GM21447 (cell line): ENCODE measurements around the gene RFC1.
"Not testable (repeated sequence)": the region's sequence is repeated elsewhere in the genome, so short reads cannot be mapped to it uniquely, and the experiment has no call there.

Source experiments
- ATAC-seq: cut with Tn5 transposase; IDR thresholded peaks from one replicate; pipeline ENCODE4 v1.9.1; 2021; ENCODE audit not compliant: unreplicated experiment

Gene RFC1

DNA sequence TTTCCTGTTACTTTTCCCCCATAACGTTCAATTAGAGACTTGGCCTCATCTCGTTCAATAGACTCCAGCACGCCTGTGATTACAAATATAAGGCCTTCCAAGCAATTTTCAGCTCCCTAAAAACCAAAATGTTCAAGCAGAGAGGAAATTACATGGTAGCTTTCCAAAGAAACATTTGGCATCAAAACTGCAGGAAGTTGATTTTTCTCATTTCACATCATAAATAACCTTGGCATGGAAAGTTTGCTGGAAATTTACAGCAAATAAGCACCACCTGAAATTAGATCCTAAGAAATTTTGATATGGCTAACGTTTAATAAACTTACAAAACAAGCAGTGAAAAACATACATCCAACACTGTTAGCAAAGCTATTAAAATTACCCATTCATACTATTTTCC is 53.3 kb downstream of the RFC1 start:
- no peak for ATAC-seq

DNA sequence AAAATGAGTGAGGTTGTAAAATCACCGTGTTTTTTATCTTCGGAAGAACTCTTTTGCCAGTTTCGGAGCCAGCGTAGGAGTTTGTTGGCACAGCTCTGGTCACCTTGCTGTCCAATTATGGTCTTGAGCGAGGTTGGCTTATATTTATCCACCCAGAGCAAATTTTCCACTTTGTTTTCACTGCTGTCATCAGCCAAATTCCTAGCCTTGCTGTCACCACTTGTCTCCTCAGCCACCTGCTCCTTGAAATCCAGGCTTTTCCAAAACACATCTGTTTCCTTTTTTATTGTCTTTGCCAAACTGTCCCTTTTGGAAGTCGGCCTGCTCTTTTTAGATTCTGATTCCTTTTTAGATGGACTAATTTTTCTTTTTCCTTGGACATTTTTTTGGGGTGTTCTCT is 57.6 kb downstream of the RFC1 start:
- no peak for ATAC-seq

DNA sequence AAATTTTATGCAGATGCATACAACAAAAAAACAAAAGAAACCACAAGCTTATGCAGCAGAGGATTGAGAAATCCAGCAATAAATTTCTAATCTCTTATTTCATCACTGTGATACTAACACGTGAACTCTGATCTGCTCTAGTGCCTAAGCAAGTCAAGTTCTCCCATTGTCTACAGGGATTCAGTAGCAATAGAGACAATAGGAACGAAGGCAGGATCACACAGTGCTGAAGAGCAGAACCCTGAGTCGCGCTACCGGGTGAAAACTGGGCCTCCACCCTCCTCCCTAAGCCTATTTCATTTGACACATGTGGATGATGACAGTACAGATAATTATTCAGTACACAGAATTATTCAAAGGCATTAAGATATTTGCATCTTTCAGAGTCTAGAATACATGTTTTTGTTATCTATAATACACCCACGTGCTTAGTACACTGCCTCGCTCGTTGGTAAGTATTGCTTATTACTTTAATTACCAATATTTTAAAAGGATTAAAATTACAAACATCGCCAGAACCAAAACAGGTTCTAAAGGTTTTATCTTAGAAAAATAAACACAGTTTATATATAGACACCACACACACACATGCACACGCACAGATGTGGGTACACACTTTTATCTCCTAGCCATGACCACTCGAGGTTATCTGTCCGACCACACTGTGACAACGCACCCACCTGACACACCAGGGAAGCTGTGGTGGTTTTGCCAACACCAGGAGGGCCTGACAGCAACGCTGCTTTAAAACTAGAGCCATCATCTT is 60.1 kb downstream of the RFC1 start:
- ATAC-seq = no peak

DNA sequence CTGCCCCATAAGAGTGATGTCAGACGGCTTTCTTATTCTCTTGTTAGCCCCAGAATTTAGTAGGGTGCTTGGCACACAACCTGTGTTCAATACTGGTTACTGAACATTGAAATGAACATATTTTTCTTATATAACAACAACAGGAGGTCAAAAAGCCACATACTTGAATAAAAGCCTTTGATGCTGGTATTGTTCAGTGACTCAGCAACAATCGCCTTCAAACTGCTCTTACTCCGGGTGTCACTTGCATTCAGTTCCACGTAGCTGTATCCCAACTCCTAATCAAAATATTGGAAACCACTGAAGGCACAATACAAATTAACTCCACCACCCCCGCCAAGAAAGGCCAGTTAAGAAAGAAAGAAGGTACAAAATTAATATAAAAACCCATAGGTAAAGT is 61.5 kb downstream of the RFC1 start:
- ATAC-seq = no peak

DNA sequence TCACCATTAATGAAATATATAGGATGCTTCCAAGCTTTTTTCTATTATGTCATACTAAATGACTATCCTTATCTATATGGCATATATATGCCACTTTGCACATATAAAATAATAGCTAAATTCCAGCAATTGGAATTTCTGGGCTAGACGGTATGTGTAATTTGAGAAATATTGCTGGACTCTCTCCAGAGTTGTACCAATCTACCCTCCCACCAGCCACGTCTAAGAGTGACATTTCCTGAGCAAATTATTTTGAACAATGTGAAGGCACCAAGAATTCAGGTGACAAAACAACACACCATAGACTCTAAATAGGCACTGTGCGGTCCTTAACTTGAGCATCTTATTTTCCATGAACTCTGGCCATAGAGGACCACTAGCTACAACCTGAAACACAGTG is 62.3 kb downstream of the RFC1 start:
- ATAC-seq = no peak

DNA sequence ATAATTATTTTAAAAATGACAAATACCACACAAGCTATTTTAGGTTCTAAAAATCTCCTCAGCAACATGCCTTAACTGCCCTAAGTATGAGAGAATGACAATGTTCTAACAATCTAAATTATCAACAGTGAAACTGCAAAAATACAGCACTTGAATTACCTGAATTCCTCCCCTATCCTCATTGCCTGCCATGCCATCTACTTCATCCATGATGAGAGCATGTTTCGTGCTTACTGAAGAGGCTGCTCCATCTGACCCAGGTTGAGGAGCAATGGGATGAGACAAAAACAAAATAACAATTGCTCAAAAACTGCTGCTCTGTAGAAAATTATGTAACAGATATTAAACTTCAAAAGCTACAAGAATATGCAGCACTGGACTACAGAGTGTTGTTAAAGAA is 63.3 kb downstream of the RFC1 start:
- no peak for ATAC-seq

DNA sequence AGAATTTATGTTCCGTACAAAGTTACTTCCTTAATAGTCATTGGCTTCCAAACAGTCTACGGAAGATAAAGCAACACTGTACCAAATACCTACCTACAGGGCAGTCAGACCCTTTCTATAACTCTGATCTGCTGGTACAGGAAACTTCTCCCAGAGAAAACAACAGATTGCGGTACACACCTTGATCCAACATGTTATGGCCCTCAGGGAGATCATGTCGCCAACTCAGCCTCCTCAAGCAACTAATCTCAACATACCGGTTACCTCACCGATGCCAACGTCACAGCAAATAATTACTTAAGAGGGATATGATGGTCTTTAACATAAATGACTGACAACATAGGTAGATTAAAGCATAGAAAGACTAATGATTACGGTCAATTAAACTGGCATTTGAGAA is 70.4 kb downstream of the RFC1 start:
- no peak for ATAC-seq

DNA sequence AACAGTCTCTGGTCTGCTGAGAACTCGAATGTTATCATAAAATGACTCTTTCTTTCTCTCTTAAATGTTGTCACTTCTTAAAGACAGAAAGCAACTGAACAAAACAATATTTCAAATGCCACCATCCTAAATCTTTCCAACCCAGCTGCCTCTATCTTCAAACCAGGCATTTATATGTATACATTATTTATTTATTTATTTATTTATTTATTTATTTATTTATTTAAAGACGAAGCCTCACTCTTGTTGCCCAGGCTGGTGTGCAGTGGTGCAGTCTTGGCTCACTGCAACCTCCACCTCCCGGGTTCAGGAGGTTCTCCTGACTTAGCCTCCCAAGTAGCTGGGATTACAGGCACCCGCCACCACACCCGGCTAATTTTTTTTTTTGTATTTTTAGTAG is 73.7 kb downstream of the RFC1 start:
- not testable (repeated sequence) for ATAC-seq

DNA sequence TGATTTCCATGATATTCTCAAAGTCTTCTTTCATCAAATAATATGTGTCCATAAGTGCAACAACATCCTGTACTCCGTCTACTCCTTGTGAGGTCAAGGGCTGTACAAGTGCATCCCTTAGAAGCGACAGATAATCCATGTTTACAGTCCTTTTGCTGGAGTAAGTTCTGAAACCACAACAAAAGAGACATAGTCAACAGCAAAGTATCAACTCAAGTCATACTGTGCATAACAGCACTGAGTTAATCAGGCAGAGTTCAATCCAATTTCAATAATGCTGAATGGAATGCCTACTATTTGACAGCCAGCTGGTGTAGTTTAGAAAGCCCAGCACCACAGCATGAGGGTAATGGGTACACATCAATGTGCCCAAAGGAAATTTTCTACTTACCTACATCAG is 74.5 kb downstream of the RFC1 start:
- ATAC-seq = no peak

DNA sequence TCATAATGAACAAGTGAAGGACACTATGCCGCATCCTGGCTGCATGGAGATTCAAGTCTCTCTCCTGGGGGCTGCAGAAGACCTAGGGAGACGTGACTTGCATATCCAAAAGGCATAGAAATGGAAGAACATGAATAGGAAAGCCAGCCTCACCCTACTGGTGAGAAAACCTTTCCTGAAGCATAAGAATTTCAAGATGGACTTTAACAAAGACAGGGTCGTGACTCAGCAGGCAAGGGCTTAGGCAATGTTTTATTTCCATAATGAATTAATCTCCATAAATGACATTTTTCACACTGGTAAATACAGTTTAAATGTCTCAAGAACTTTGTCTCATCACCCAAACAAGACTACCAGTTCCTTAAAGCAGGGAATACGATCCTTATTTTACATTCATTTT is 78.9 kb downstream of the RFC1 start:
- ATAC-seq = no peak

DNA sequence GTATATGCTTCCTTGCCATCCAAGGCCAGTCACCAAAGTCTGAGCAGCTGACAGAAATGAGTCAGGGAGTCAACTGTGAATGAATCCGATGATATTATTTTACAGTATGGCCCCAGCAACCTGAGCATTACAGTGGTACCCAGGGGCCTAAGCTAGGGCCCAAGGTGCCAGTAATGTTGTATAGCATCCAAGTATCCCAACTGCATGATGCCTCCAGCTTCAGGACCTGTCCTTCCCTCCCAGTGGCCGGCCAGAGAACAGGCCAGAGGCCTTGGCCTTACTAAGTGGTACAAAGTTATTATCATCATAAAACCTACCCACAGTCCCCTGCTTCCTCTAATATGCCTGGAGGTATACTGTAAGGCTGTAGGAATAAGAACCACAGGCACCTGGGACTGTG is 79.9 kb downstream of the RFC1 start:
- ATAC-seq = no peak

DNA sequence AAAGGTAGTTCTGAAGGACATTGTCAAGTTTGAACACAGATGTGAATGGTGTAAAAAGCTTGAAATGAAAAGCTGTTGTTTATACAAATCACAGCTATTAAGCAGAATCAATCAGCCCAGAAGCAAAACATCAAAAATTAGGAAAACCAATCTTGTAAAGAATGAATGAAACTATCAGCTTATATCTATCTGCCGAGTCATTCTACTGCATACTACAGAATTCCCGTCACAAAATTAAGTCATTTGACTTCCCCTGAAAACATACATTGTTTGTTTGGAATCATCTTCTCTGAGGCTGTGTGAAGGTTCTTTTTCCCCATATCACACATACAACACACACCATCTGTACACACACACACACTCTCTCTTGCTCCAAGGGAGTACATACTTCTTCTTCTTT is 80.3 kb downstream of the RFC1 start:
- ATAC-seq = no peak

DNA sequence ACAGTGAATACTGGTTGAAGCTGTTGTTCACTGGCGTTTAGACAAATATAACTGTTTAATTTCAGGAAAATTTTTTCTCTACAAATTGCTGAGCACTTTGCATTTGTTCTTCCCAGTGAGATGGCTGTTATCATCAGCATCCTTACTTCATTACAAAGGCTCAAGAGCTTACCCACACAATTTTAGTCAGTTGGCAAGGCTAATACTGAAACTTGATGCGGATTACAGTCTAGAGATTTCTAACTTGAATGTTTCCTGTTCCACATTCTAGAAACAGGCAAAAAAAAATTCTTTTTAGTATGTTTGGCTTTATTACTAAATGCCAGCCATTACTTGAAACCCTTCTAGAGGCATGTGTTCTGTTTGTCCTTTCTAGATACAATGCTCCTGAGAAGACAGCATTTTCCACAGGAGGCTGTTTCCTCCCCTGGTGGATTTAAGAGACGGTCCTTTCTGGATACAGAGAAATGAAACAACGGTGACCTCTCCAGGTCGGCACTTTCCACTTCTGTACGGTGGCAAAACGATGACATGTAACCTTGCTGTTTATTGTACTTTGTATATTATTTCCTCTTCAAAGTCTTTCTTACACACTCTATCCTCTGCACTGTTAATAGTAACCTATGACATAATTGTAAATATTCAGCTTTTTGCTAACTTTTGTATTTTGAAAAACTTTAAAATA is 80.9 kb downstream of the RFC1 start:
- ATAC-seq = no peak

DNA sequence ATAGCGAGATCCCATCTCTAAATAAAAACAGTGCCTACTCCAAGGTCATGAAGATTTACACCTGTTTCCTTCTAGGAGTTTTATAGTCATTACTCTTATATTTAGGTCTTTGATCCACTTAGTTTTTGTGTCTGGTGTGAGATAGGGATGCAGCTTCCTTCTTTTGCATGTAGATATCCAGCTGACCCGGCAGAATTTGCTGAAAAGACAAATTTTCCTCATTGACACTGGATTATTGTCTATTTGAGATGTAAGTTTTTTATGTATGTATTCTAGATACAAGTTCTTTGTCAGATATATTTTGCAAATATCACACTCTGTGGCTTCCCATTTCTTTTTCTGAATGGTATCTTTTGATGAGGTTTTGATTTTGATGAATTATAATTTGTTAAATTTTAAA is 85.4 kb downstream of the RFC1 start:
- ATAC-seq = no peak

DNA sequence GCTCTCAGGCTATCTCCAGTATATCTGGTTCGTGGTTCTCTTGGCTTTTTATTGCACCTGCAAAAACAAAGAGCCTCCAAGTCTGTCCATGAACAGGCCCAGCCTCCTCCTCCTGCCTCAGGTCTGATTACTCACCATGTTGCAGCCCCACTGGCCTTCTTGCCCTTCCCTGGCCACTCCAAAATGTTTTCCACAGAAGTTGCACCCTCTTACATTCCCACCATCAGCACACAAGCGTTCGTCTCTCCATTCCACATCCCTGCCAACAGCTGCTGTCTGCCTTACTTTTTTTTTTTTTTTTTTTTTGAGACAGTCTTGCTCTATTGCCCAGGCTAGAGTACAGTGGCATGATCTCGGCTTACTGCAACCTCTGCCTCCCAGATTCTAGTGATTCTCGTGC is 86.7 kb downstream of the RFC1 start:
- no peak for ATAC-seq

DNA sequence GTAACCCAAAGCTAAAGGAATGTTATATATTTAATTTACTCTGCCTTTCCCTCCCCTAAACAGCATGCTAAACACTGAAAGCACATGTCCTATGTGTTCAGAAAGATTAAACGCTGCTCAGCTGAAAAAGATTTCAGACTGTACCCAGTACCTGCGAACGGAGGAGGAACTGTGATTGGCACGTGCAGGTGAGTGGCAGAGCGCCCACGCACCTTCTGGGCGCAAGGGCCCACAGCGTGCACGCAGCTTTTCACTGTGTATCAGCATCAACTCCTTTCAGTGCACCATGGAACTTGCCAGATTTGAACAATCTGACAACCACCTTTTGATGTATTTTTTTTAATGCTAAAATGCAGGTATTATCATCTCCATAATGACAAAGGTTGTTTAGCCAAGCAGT is 87.7 kb downstream of the RFC1 start:
- ATAC-seq = no peak

DNA sequence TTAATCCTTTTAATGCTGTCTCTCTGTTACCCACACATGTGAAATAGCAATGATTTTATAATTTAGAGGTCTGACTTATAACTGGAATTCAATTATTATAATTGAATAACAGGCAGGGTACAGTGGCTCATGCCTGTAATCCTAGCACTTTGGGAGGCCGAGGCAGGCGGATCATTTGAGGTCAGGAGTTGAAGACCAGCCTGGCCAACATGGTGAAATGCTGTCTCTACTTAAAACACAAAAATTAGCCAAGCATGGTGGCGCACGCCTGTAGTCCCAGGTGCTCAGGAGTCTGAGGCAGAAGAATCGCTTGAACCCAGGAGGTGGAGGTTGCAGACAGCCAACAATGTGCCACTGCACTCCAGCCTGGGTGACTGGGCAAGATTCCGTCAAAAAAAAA is 88.5 kb downstream of the RFC1 start:
- not testable (repeated sequence) for ATAC-seq

DNA sequence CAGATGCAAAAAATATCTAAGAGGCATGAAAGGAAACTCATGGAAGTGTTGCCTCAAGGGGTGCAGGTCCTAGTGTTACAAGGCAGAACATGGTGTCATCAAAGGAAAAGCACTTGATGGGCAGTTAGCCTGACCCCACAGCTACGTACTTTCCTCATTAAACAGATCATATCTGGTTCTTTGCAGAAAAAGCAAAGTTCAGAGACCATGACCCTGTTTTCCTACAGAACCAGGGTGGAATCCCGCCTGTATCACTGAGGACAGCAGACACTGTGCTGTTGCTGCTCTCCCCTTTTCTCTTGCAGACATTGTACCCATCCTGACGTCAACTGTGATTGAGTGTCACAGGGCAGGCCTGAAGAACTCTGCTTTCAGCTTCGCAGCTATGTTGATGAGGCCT is 91.7 kb downstream of the RFC1 start:
- no peak for ATAC-seq

DNA sequence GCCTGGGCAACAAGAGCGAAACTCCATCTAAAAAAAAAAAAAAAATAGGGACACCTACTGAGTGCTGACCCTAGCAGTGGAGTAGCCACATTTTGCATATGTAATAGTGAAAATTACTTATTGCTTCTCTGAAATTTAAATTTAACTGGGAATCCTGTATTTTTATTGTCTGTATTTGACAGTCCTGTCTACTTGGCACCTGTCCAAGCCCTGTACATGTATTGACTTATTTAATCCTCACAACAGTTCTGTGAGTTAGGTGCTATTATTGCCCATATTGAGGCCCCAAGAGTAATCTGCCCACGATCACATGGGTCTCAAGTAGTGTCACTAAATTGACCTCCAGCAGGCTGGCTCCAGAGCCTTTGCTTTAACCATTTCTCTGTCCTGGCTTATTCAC is 102.3 kb downstream of the RFC1 start:
- no peak for ATAC-seq

DNA sequence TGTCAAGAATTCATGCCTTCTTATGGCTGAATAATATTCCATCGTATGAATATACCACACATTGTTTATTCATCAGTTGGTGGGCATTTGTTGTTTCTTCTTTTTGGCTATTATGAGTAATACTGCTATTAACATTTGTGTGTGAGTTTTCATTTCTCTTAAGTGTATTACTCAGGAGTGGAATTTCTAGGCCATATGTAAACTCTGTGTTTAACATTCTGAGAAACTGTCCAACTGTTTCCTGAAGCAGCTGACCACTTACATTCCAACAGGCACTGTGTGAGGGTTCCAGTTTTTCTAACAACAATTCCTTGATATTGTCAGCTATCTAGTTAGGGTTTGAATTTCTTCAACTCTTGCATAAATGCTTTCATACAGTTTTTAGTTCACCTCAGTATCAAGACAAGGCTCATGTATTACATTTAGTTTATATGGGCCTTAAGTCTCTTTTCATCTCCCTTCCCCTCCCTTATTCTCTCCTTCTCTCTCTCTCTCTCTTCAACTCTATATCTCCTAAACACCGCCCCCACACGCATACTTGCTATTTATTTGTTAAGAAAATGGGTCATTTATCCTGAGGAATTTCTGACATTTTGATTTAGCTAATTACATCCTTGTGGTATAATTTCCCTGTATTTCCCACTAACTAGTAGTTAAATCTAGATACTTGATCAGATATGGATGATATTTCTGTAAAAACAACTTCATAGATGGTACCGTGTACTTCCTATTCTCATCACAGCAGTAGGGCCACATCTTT is 106.4 kb downstream of the RFC1 start:
- ATAC-seq = no peak

DNA sequence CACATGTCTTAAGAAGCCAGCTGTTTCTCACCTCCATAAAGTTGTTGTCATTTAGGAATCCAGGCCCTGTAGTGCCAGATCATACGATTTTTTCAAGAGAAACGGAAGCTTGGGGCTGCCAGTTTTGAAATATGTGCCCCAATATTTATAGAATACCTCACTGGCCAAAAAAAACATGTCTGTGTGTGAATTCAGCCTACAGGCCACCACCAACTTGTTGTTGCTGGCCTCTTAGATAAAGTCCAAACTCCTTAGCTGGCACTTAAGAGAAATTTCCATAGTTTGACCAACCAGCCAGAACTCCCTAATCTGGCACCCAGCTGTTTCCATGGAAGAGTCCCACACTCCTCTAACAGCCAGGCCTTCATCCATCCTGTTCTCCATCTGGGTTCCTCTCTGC is 109.7 kb downstream of the RFC1 start:
- no peak for ATAC-seq

DNA sequence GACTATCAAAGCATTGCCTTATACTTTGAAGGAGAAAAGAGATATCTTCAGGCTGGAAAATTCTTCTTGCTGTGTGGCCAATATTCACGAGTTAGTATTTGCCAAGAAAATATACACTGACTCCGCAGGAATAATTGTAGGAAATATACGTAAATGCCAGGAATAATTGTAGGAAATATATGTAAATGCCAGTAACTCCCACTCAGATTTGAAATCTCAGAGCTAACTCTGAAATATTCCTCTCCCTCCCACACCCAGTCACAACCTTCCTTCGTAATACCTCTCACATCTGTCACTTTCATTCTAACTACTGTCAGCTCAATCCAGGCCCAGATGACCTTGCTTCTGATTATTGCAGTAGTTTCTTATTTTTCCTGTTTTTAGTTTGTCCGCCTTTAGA is 110.3 kb downstream of the RFC1 start:
- no peak for ATAC-seq
